SJSA1 (cell line): Measurements from ENCODE around the gene SLC27A2. TPM values are rescaled to one million over a fixed set of nuclear protein-coding genes. Genes with fewer than 3 reads are reported as not detected.
"Not testable (repeated sequence)": the region's sequence is repeated elsewhere in the genome, so short reads cannot be mapped to it uniquely, and the experiment has no call there.

Experiments used
- DNase-seq, 2 experiments: peaks; one replicate each; pipeline ENCODE4 v3.0.0-alpha.2; 2015 to 2020; ENCODE audit warnings: low spot score in 2 of 2, low read depth in 1 of 2
- H3K27ac ChIP-seq: fragments of 250-450 bp; sonication (Bioruptor Pico); 2 replicates; pipeline ENCODE4 v1.5.1; 2020; ENCODE audit warnings: mild to moderate bottlenecking, moderate library complexity
- H3K27me3 ChIP-seq: fragments of 250-450 bp; sonication (Bioruptor Pico); replicated peaks from 2 replicates; pipeline ENCODE4 v1.5.1; 2020; ENCODE audit warnings: mild to moderate bottlenecking, moderate library complexity
- H3K36me3 ChIP-seq: fragments of 250-450 bp; sonication (Bioruptor Pico); 2 replicates; pipeline ENCODE4 v1.5.1; 2020; ENCODE audit warnings: mild to moderate bottlenecking
- H3K4me1 ChIP-seq: fragments of 250-450 bp; sonication (Bioruptor Pico); replicated peaks from 2 replicates; pipeline ENCODE4 v1.6.1; 2021; ENCODE audit warnings: mild to moderate bottlenecking
- H3K4me3 ChIP-seq: fragments of 250-450 bp; sonication (Bioruptor Pico); 2 replicates; pipeline ENCODE4 v1.5.1; 2020; ENCODE audit warnings: mild to moderate bottlenecking
- H3K9me3 ChIP-seq: fragments of 250-450 bp; sonication (Bioruptor Pico); replicated peaks from 2 replicates; pipeline ENCODE4 v1.5.1; 2020; ENCODE audit warnings: mild to moderate bottlenecking
- total RNA-seq: library from RNA; depleted of rRNA; stranded (reverse); fragments of >200 nt; shearing (Covaris generic); gene quantifications from 2 replicates; pipeline ENCODE4 v1.2.3, GENCODE V29; 2014

Gene SLC27A2
- total RNA-seq, 1 experiment from 2014 or later: 0.13 TPM

GRCh38 chr15:50172360-50172895 is 9.6 kb upstream of the SLC27A2 start:
- H3K4me1 ChIP-seq, H3K27ac ChIP-seq, H3K4me3 ChIP-seq, H3K36me3 ChIP-seq, H3K9me3 ChIP-seq, DNase-seq, H3K27me3 ChIP-seq: not testable (repeated sequence)

- no peaks in the 10 kb centered on the region; the same call in 1 of the 2 replicates for H3K4me1 ChIP-seq
- no peaks in the 10 kb centered on the region for H3K9me3 ChIP-seq
- no peak overlapping the region for H3K27ac ChIP-seq
- no peaks in the 10 kb centered on the region for H3K36me3 ChIP-seq
- H3K4me3 ChIP-seq: no peak overlapping the region
- H3K27me3 ChIP-seq: peaks cover 15% of the 10 kb centered on the region
- no peak for DNase-seq
Observed at GRCh38 chr15:50176869-50177268, 5.1 kb upstream of the SLC27A2 start.

GRCh38 chr15:50180091-50180490 is 1.9 kb upstream of the SLC27A2 start:
- peaks cover 8% of the 10 kb centered on the region for H3K4me1 ChIP-seq
- H3K36me3 ChIP-seq: no peaks in the 10 kb centered on the region
- H3K27ac ChIP-seq: no peak overlapping the region
- H3K9me3 ChIP-seq: no peaks in the 10 kb centered on the region
- H3K4me3 ChIP-seq: no peak overlapping the region
- H3K27me3 ChIP-seq: peaks cover 33% of the 10 kb centered on the region
- no peak for DNase-seq

GRCh38 chr15:50180582-50180981 is 1.4 kb upstream of the SLC27A2 start:
- Histone ChIP-seq H3K4me3 (no peak overlapping the region), H3K36me3 (no peaks in the 10 kb centered on the region), H3K27me3 (peaks cover 33% of the 10 kb centered on the region), H3K4me1 (peaks cover 8% of the 10 kb centered on the region), H3K27ac (no peak overlapping the region), H3K9me3 (no peaks in the 10 kb centered on the region)
- no peak for DNase-seq

GRCh38 chr15:50181201-50181968 is 611 bp upstream of the SLC27A2 start:
- no peaks in the 10 kb centered on the region for H3K9me3 ChIP-seq
- DNase-seq: no peak
- no peak overlapping the region; the same call in 1 of the 2 replicates for H3K4me3 ChIP-seq
- H3K4me1 ChIP-seq: peaks cover 8% of the 10 kb centered on the region
- no peaks in the 10 kb centered on the region for H3K36me3 ChIP-seq
- peaks cover 33% of the 10 kb centered on the region for H3K27me3 ChIP-seq
- H3K27ac ChIP-seq: no peak overlapping the region

GRCh38 chr15:50182219-50183013 is 420 bp downstream of the SLC27A2 start:
- DNase-seq: peak in 1 of 2 experiments; percentile 4
- Histone ChIP-seq H3K27me3 (peaks cover 33% of the 10 kb centered on the region), H3K27ac (no peak overlapping the region), H3K36me3 (no peaks in the 10 kb centered on the region), H3K4me1 (peaks cover 8% of the 10 kb centered on the region), H3K9me3 (no peaks in the 10 kb centered on the region), H3K4me3 (peak overlapping the region; percentile 30)

GRCh38 chr15:50183112-50183794 is 1.3 kb downstream of the SLC27A2 start:
- Histone ChIP-seq H3K27ac (no peak overlapping the region), H3K4me3 (no peak overlapping the region), H3K9me3 (no peaks in the 10 kb centered on the region), H3K36me3 (no peaks in the 10 kb centered on the region), H3K4me1 (peaks cover 8% of the 10 kb centered on the region), H3K27me3 (peaks cover 33% of the 10 kb centered on the region)
- DNase-seq: no peak

- no peak overlapping the region for H3K4me3 ChIP-seq
- peaks cover 8% of the 10 kb centered on the region for H3K4me1 ChIP-seq
- H3K36me3 ChIP-seq: no peaks in the 10 kb centered on the region
- H3K9me3 ChIP-seq: no peaks in the 10 kb centered on the region
- no peak for DNase-seq
- H3K27me3 ChIP-seq: peaks cover 33% of the 10 kb centered on the region
- H3K27ac ChIP-seq: no peak overlapping the region
Observed at GRCh38 chr15:50184863-50185504, 3.0 kb downstream of the SLC27A2 start.

- Histone ChIP-seq H3K36me3 (no peaks in the 10 kb centered on the region), H3K9me3 (no peaks in the 10 kb centered on the region), H3K27me3 (peaks cover 27% of the 10 kb centered on the region), H3K27ac (no peak overlapping the region), H3K4me3 (no peak overlapping the region), H3K4me1 (peaks cover 8% of the 10 kb centered on the region)
- DNase-seq: no peak
Observed at GRCh38 chr15:50186090-50186489, 4.1 kb downstream of the SLC27A2 start.

- Histone ChIP-seq H3K36me3 (no peaks in the 10 kb centered on the region), H3K27me3 (peaks cover 20% of the 10 kb centered on the region), H3K4me1 (peaks cover 8% of the 10 kb centered on the region), H3K9me3 (no peaks in the 10 kb centered on the region), H3K27ac (no peak overlapping the region), H3K4me3 (no peak overlapping the region)
- DNase-seq: no peak
Observed at GRCh38 chr15:50186752-50187151, 4.8 kb downstream of the SLC27A2 start.

GRCh38 chr15:50187525-50187924 is 5.5 kb downstream of the SLC27A2 start:
- Histone ChIP-seq H3K36me3 (no peaks in the 10 kb centered on the region), H3K4me3 (no peak overlapping the region), H3K27me3 (peaks cover 12% of the 10 kb centered on the region), H3K27ac (no peak overlapping the region), H3K9me3 (no peaks in the 10 kb centered on the region), H3K4me1 (peaks cover 2% of the 10 kb centered on the region)
- no peak for DNase-seq

- no peaks in the 10 kb centered on the region for H3K36me3 ChIP-seq
- no peak for DNase-seq
- no peak overlapping the region for H3K27ac ChIP-seq
- H3K4me3 ChIP-seq: no peak overlapping the region
- H3K4me1 ChIP-seq: no peaks in the 10 kb centered on the region; the same call in 1 of the 2 replicates
- H3K9me3 ChIP-seq: no peaks in the 10 kb centered on the region
- H3K27me3 ChIP-seq: peaks cover 7% of the 10 kb centered on the region
Observed at GRCh38 chr15:50187997-50188396, 6.0 kb downstream of the SLC27A2 start.

- H3K27ac ChIP-seq, H3K4me1 ChIP-seq, H3K36me3 ChIP-seq, DNase-seq, H3K4me3 ChIP-seq, H3K27me3 ChIP-seq, H3K9me3 ChIP-seq: not testable (repeated sequence)
Observed at GRCh38 chr15:50188793-50189192, 6.8 kb downstream of the SLC27A2 start.
